AG09319 (cell line): ENCODE data around the gene RNF112.

Experiments
- DNase-seq: peaks from one replicate; pipeline ENCODE4 v3.0.0-alpha.2; 2010; ENCODE audit warnings: low read depth; ENCODE audit errors: extremely low read depth
- CTCF ChIP-seq: IDR thresholded peaks from 2 replicates; pipeline ENCODE4 v1.5.1; 2011; ENCODE audit warnings: low read depth, mild to moderate bottlenecking, inconsistent platforms, low read length, moderate library complexity

The RNF112 gene

GRCh38 chr17:19415806-19416775 is 5.1 kb downstream of the RNF112 start:
- no peak for TF ChIP-seq CTCF
- DNase-seq, result no peak

DNA sequence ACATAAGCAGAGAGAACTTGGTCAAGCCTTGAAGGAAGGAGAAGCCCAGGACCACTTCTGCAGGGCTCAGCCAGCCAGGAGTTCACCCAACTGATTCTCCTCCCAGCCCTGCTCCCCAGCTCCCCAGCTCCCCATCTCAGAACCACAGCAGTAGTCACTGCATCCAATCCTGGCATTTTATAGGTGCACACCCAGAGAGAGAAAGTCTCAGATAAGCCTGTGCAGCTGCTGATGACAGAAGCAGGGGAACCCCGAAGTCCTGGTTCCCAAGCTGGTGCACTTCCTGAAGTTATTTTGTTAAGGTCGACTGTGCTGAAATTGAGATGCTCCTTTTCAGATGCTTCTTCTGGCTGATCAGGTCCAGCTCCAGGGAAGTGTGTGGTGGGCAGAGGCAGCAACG is 6.6 kb downstream of the RNF112 start:
- no peak for DNase-seq
- TF ChIP-seq CTCF, result no peak

GRCh38 chr17:19418251-19418992 is 7.4 kb downstream of the RNF112 start:
- DNase-seq, result no peak

DNA sequence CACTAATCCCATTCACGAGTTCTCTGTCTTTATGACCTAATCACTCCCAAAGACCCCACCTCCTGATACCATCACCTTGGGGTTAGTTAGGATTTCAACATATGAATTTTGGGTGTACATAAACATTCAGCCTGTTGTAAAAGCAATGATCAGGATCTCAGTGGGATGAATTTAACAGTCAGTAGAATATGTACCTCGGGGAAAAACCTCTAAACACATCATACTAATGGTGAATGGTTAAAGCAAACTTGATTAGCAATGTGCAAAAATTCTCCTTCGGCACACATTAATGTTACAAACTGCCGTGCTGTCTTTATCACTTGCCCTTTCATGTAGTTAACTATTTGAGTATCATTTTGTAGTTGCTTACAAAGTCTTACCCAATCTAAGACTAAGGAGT is 10.2 kb downstream of the RNF112 start:
- no peak for DNase-seq
- TF ChIP-seq CTCF, result no peak

More at GRCh38 chr17:19418251-19418992, 7.4 kb downstream of the RNF112 start:
- TF ChIP-seq CTCF, result no peak

DNA sequence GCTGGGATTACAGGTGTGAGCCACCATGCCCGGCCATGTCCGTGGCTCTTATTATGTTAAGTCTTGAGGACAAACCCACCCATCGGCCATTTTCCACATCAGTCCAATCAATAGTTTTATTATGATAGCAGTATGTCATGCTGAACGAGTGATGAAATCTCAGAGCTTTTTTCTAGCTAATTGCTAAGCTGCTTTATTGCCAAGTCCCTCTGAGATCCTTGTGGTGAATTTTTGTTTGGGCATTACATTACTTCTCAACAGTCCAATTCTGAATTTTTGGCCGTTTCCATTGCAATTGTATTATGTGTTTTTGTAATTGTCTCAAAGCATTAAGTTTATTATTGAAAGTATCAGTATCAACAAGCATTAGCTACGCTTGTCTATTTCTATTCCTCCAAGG is 10.9 kb downstream of the RNF112 start:
- DNase-seq, result peak; percentile 67

GRCh38 chr17:19424934-19425868 is 14.2 kb downstream of the RNF112 start:
- TF ChIP-seq CTCF, result no peak
- no peak for DNase-seq

More for the DNA sequence above, 10.9 kb downstream of the RNF112 start:
- TF ChIP-seq CTCF, result no peak
